SK-N-SH treated with all-trans-retinoic acid at 6 μM for 48 hours (cell line): Measurements from ENCODE around the gene HIF1A.

ENCODE experiments used
- ATAC-seq: fragments of 200-7000 bp; cut with Tn5 transposase; 3 replicates; pipeline ENCODE4 v1.9.1; 2020; ENCODE audit warnings: mild to moderate bottlenecking, moderate library complexity
- ARNTL ChIP-seq: fragments of 450-650 bp; formaldehyde crosslinking; IDR thresholded peaks from 2 replicates; pipeline ENCODE4 v1.5.0; 2020; ENCODE audit warnings: low read depth, mild to moderate bottlenecking, moderate library complexity, borderline replicate concordance
- BACH2 ChIP-seq: fragments of 250-450 bp; sonication (Bioruptor Pico); IDR thresholded peaks from 2 replicates; pipeline ENCODE4 v1.9.0; 2021; ENCODE audit warnings: mild to moderate bottlenecking, borderline replicate concordance
- CREB5 ChIP-seq: fragments of 250-450 bp; sonication (Bioruptor Pico); IDR thresholded peaks from 2 replicates; pipeline ENCODE4 v1.5.1; 2020; ENCODE audit warnings: low read depth, mild to moderate bottlenecking, moderate library complexity
- CSRNP3 ChIP-seq: fragments of 250-450 bp; sonication (Bioruptor Pico); IDR thresholded peaks from 2 replicates; pipeline ENCODE4 v1.5.1; 2021; ENCODE audit warnings: mild to moderate bottlenecking, moderate library complexity
- ESRRG ChIP-seq: fragments of 250-450 bp; sonication (Bioruptor Pico); IDR thresholded peaks from 2 replicates; pipeline ENCODE4 v1.6.1; 2021; ENCODE audit warnings: mild to moderate bottlenecking
- GLIS3 ChIP-seq: fragments of 250-450 bp; sonication (Bioruptor Pico); IDR thresholded peaks from 2 replicates; pipeline ENCODE4 v1.5.0; 2020; ENCODE audit warnings: mild to moderate bottlenecking, moderate library complexity
- ISL1 ChIP-seq: fragments of 250-450 bp; sonication (Bioruptor Pico); IDR thresholded peaks from 2 replicates; pipeline ENCODE4 v2.1.2; 2022; ENCODE audit warnings: mild to moderate bottlenecking, moderate library complexity
- OSR1 ChIP-seq: fragments of 250-450 bp; sonication (Bioruptor Pico); IDR thresholded peaks from 2 replicates; pipeline ENCODE4 v1.8.0; 2022; ENCODE audit warnings: moderate library complexity, mild to moderate bottlenecking, inconsistent platforms
- PATZ1 ChIP-seq: fragments of 250-450 bp; sonication (Bioruptor Pico); IDR thresholded peaks from 2 replicates; pipeline ENCODE4 v1.8.0; 2020; ENCODE audit warnings: mild to moderate bottlenecking, moderate library complexity, borderline replicate concordance
- POU6F1 ChIP-seq: fragments of 250-450 bp; sonication (Bioruptor Pico); IDR thresholded peaks from 2 replicates; pipeline ENCODE4 v1.8.0; 2021; ENCODE audit warnings: low read depth, mild to moderate bottlenecking, moderate library complexity, borderline replicate concordance
- PPARA ChIP-seq: fragments of 250-450 bp; sonication (Bioruptor Pico); IDR thresholded peaks from 2 replicates; pipeline ENCODE4 v1.5.0; 2020; ENCODE audit warnings: mild to moderate bottlenecking, borderline replicate concordance
- RARB ChIP-seq: fragments of 250-450 bp; sonication (Bioruptor Pico); IDR thresholded peaks from 2 replicates; pipeline ENCODE4 v1.8.0; 2021; ENCODE audit warnings: mild to moderate bottlenecking, moderate library complexity
- SNAI2 ChIP-seq: fragments of 250-450 bp; sonication (Bioruptor Pico); IDR thresholded peaks from 2 replicates; pipeline ENCODE4 v1.5.0; 2020; ENCODE audit warnings: mild to moderate bottlenecking, moderate library complexity
- TCF4 ChIP-seq: fragments of 250-450 bp; sonication (Bioruptor Pico); IDR thresholded peaks from 2 replicates; pipeline ENCODE4 v1.8.0; 2021; ENCODE audit warnings: mild to moderate bottlenecking, moderate library complexity, borderline replicate concordance
- TOX ChIP-seq: fragments of 250-450 bp; sonication (Bioruptor Pico); IDR thresholded peaks from 2 replicates; pipeline ENCODE4 v1.8.0; 2021; ENCODE audit warnings: mild to moderate bottlenecking, moderate library complexity, borderline replicate concordance
- TSHZ2 ChIP-seq: fragments of 250-450 bp; sonication (Bioruptor Pico); IDR thresholded peaks from 2 replicates; pipeline ENCODE4 v1.5.0; 2020; ENCODE audit warnings: mild to moderate bottlenecking, moderate library complexity
- ZC3H10 ChIP-seq: fragments of 250-450 bp; sonication (Bioruptor Pico); IDR thresholded peaks from 2 replicates; pipeline ENCODE4 v1.5.1; 2021; ENCODE audit warnings: mild to moderate bottlenecking, moderate library complexity
- ZFP3 ChIP-seq: fragments of 250-450 bp; sonication (Bioruptor Pico); IDR thresholded peaks from 2 replicates; pipeline ENCODE4 v1.5.0; 2020; ENCODE audit warnings: mild to moderate bottlenecking, moderate library complexity
- ZNF565 ChIP-seq: fragments of 450-650 bp; formaldehyde crosslinking; conservative IDR thresholded peaks from 2 replicates; pipeline ENCODE4 v1.5.0; 2020; ENCODE audit warnings: low read depth, mild to moderate bottlenecking, moderate library complexity
- ZNF70 ChIP-seq: fragments of 450-650 bp; formaldehyde crosslinking; IDR thresholded peaks from 2 replicates; pipeline ENCODE4 v1.5.0; 2020; ENCODE audit warnings: mild to moderate bottlenecking, moderate library complexity
- ZNF8 ChIP-seq: fragments of 450-650 bp; formaldehyde crosslinking; IDR thresholded peaks from 2 replicates; pipeline ENCODE4 v1.5.0; 2020; ENCODE audit warnings: mild to moderate bottlenecking, moderate library complexity

The HIF1A gene

GRCh38 chr14:61681413-61681812, 13.9 kb upstream of the HIF1A start (continued):
- no peak for TF ChIP-seq PATZ1 (CRISPR knock-in tag)
- TF ChIP-seq ZNF565 (CRISPR knock-in tag) = no peak
- no peak for TF ChIP-seq ARNTL (CRISPR knock-in tag)

- ATAC-seq = no peak
- TF ChIP-seq ZNF8 = no peak
Observed at GRCh38 chr14:61683108-61683507, 12.2 kb upstream of the HIF1A start.

- TF ChIP-seq ZC3H10 (CRISPR knock-in tag) = no peak
- TF ChIP-seq SNAI2 = no peak
- TF ChIP-seq ESRRG (CRISPR knock-in tag) = no peak
- TF ChIP-seq ZNF565 (CRISPR knock-in tag) = no peak
- TF ChIP-seq GLIS3 (CRISPR knock-in tag) = no peak
- no peak for TF ChIP-seq PPARA (CRISPR knock-in tag)
- no peak for TF ChIP-seq ISL1 (CRISPR knock-in tag)
- no peak for TF ChIP-seq ZFP3
- TF ChIP-seq CREB5 (CRISPR knock-in tag) = no peak
- ATAC-seq = no peak
Observed at GRCh38 chr14:61690039-61690438, 5.3 kb upstream of the HIF1A start.

- no peak for ATAC-seq
- TF ChIP-seq ZNF8 = no peak
- no peak for TF ChIP-seq OSR1 (CRISPR knock-in tag)
- TF ChIP-seq ZNF70 (CRISPR knock-in tag) = no peak
- no peak for TF ChIP-seq CSRNP3 (CRISPR knock-in tag)
- TF ChIP-seq POU6F1 (CRISPR knock-in tag) = no peak
- TF ChIP-seq PATZ1 (CRISPR knock-in tag) = no peak
- TF ChIP-seq ESRRG (CRISPR knock-in tag) = no peak
- no peak for TF ChIP-seq ZFP3
- TF ChIP-seq PPARA (CRISPR knock-in tag) = no peak
- TF ChIP-seq RARB = no peak
- no peak for TF ChIP-seq GLIS3 (CRISPR knock-in tag)
- TF ChIP-seq TSHZ2 (CRISPR knock-in tag) = no peak
- TF ChIP-seq ZNF565 (CRISPR knock-in tag) = no peak
- no peak for TF ChIP-seq ZC3H10 (CRISPR knock-in tag)
- TF ChIP-seq TCF4 = no peak
- TF ChIP-seq TOX (CRISPR knock-in tag) = no peak
- TF ChIP-seq ARNTL (CRISPR knock-in tag) = no peak
- no peak for TF ChIP-seq SNAI2
- no peak for TF ChIP-seq BACH2 (CRISPR knock-in tag)
- TF ChIP-seq CREB5 (CRISPR knock-in tag) = no peak
Observed at GRCh38 chr14:61690982-61691381, 4.3 kb upstream of the HIF1A start.
